ENCODE data around the gene RAB23.

Gene RAB23

GRCh38 chr6:57177545-57178265 is 44.4 kb downstream of the RAB23 start:
- Histone ChIP-seq H3K36me3 (ENCODE audit: low read length) (peaks cover 23% of the 10 kb centered on the region), H3K9me2 (replicated peaks; ENCODE audit: insufficient read depth, low read length) (no peaks in the 10 kb centered on the region), H3K27me3 (ENCODE audit: low read length) (no peaks in the 10 kb centered on the region), H3K79me2 (ENCODE audit: insufficient read depth, low read length) (peaks cover 93% of the 10 kb centered on the region), H3K4me2 (ENCODE audit: low read depth, low read length, poor library complexity, severe bottlenecking) (no peak overlapping the region), H3K9me3 (ENCODE audit: insufficient read depth, low read length) (no peaks in the 10 kb centered on the region), H2AFZ (ENCODE audit: low read depth, low read length, severe bottlenecking) (no peak overlapping the region), H3K4me3 (ENCODE audit: insufficient read depth, low read length, poor library complexity, severe bottlenecking) (no peak overlapping the region), H3F3A (ENCODE audit: insufficient read depth) (peaks cover 21% of the 10 kb centered on the region; the same call in 1 of the 2 replicates), H3K27ac (ENCODE audit: low read depth, low read length) (no peak overlapping the region), H3K9ac (ENCODE audit: low read length) (no peak overlapping the region), H4K20me1 (ENCODE audit: low read depth, low read length) (peaks cover 21% of the 10 kb centered on the region)
- TF ChIP-seq EZH2phosphoT487 (conservative IDR thresholded peaks at IDR 0.05; ENCODE audit: low read length) (no peak), CTCF (IDR thresholded peaks at IDR 0.05; ENCODE audit: insufficient read depth, low read length, poor library complexity, severe bottlenecking) (no peak)

GRCh38 chr6:57174511-57174907 is 47.6 kb downstream of the RAB23 start:
- 0 out of 2 replicates have a peak, but pooled peaks cover 6% of the 10 kb centered on the region for H4K20me1 ChIP-seq (ENCODE audit: low read depth, low read length)
- H3K4me2 ChIP-seq (ENCODE audit: low read depth, low read length, poor library complexity, severe bottlenecking) = peak overlapping the region; percentile 69
- H3K36me3 ChIP-seq (ENCODE audit: low read length) = peaks cover 9% of the 10 kb centered on the region
- no peaks in the 10 kb centered on the region for H3K9me2 ChIP-seq (replicated peaks; ENCODE audit: insufficient read depth, low read length)
- peaks cover 69% of the 10 kb centered on the region for H3K79me2 ChIP-seq (ENCODE audit: insufficient read depth, low read length)
- H3K27ac ChIP-seq (ENCODE audit: low read depth, low read length) = peak overlapping the region; percentile 84
- no peak overlapping the region for H2AFZ ChIP-seq (ENCODE audit: low read depth, low read length, severe bottlenecking)
- peaks cover 29% of the 10 kb centered on the region for H3F3A ChIP-seq (ENCODE audit: insufficient read depth)
- no peaks in the 10 kb centered on the region for H3K27me3 ChIP-seq (ENCODE audit: low read length)
- H3K9me3 ChIP-seq (ENCODE audit: insufficient read depth, low read length) = no peaks in the 10 kb centered on the region
- peak overlapping the region; percentile 81 for H3K9ac ChIP-seq (ENCODE audit: low read length)
- TF ChIP-seq EZH2phosphoT487 (conservative IDR thresholded peaks at IDR 0.05; ENCODE audit: low read length) (no peak), CTCF (IDR thresholded peaks at IDR 0.05; ENCODE audit: insufficient read depth, low read length, poor library complexity, severe bottlenecking) (no peak)
- peak overlapping the region; percentile 72 for H3K4me3 ChIP-seq (ENCODE audit: insufficient read depth, low read length, poor library complexity, severe bottlenecking)

- Histone ChIP-seq H3K27me3 (ENCODE audit: low read length) (no peaks in the 10 kb centered on the region), H2AFZ (ENCODE audit: low read depth, low read length, severe bottlenecking) (peak overlapping the region; percentile 0), H3K9ac (ENCODE audit: low read length) (peak overlapping the region; percentile 81), H3K9me2 (replicated peaks; ENCODE audit: insufficient read depth, low read length) (no peaks in the 10 kb centered on the region), H4K20me1 (ENCODE audit: low read depth, low read length) (0 out of 2 replicates have a peak, but pooled peaks cover 6% of the 10 kb centered on the region), H3K4me3 (ENCODE audit: insufficient read depth, low read length, poor library complexity, severe bottlenecking) (peak overlapping the region; percentile 72), H3K79me2 (ENCODE audit: insufficient read depth, low read length) (peaks cover 64% of the 10 kb centered on the region), H3F3A (ENCODE audit: insufficient read depth) (peaks cover 34% of the 10 kb centered on the region), H3K36me3 (ENCODE audit: low read length) (peaks cover 6% of the 10 kb centered on the region), H3K4me2 (ENCODE audit: low read depth, low read length, poor library complexity, severe bottlenecking) (peak overlapping the region; percentile 69), H3K9me3 (ENCODE audit: insufficient read depth, low read length) (no peaks in the 10 kb centered on the region), H3K27ac (ENCODE audit: low read depth, low read length) (peak overlapping the region; percentile 84)
- TF ChIP-seq EZH2phosphoT487 (conservative IDR thresholded peaks at IDR 0.05; ENCODE audit: low read length) (no peak), CTCF (IDR thresholded peaks at IDR 0.05; ENCODE audit: insufficient read depth, low read length, poor library complexity, severe bottlenecking) (no peak)
Measured at GRCh38 chr6:57173886-57174510, 48.1 kb downstream of the RAB23 start.
